Measurements from ENCODE around the gene RAP1GAP. TPM values are rescaled to one million over a fixed set of nuclear protein-coding genes. Genes with fewer than 3 reads are reported as not detected.

The RAP1GAP gene
- polyA plus RNA-seq, 3 donors = 0.04 TPM; not detected in 2

- no peaks in the 10 kb centered on the region for H4K20me1 ChIP-seq (ENCODE audit: insufficient read depth, low read length)
- H3K36me3 ChIP-seq (replicated peaks in 1 of 2; ENCODE audit: control insufficient read depth in 1 of 2, insufficient read depth in 2 of 2, low read length in 2 of 2) = no peaks in the 10 kb centered on the region
- Mint-ChIP-seq H3K36me3 (peaks cover 0 to 2% of the 10 kb centered on the region in 2 donors), H3K27me3 (ENCODE audit: low read depth in 3 of 3) (peaks cover 27 to 55% (median 38%) of the 10 kb centered on the region in 3 donors), H3K4me1 (peaks cover 4% of the 10 kb centered on the region), H3K4me3 (peak overlapping the region in 1 of 2 donors; percentile 53), H3K9me3 (peaks cover 0 to 5% (median 0%) of the 10 kb centered on the region in 7 donors), H3K27ac (no peak overlapping the region)
- H3K9me3 ChIP-seq (replicated peaks in 1 of 2; ENCODE audit: control insufficient read depth in 1 of 2, insufficient read depth in 1 of 2, low read length in 2 of 2) = no peaks in the 10 kb centered on the region
- H2AFZ ChIP-seq (ENCODE audit: insufficient read depth, low read depth, low read length, poor library complexity, severe bottlenecking) = no peak overlapping the region
- H3K4me2 ChIP-seq (replicated peaks; ENCODE audit: extremely low read depth, low read length, poor library complexity, severe bottlenecking) = no peak overlapping the region
- no peak for DNase-seq
- H3K27me3 ChIP-seq (ENCODE audit: control insufficient read depth in 2 of 2, insufficient read depth in 2 of 2, low read length in 2 of 2) = peaks cover 5 to 32% of the 10 kb centered on the region in 2 donors
- H3K4me1 ChIP-seq (ENCODE audit: control insufficient read depth in 1 of 2, insufficient read depth in 2 of 2, low read length in 2 of 2) = no peaks in the 10 kb centered on the region
- TF ChIP-seq CTCF (IDR thresholded peaks at IDR 0.05) = no peak
- intact Hi-C loops (cut with micrococcal nuclease) = no loop called here
- no peak overlapping the region for H3K9ac ChIP-seq (ENCODE audit: insufficient read depth, low read length, poor library complexity, severe bottlenecking)
- 65% methylated on average over 13 of the region's 16 CpGs for WGBS (ENCODE audit: insufficient coverage)
- H3K27ac ChIP-seq (ENCODE audit: low read depth in 1 of 2, low read length in 2 of 2) = no peak overlapping the region
- no peaks in the 10 kb centered on the region for H3K79me2 ChIP-seq (ENCODE audit: insufficient read depth, low read length)
- no peak overlapping the region for H3K4me3 ChIP-seq (replicated peaks in 1 of 3; ENCODE audit: low read depth in 2 of 3, low read length in 3 of 3)
Observed at GRCh38 chr1:21620496-21620895, 48.7 kb downstream of the RAP1GAP start.

- Histone ChIP-seq H3K27me3 (ENCODE audit: control insufficient read depth in 2 of 2, insufficient read depth in 2 of 2, low read length in 2 of 2) (peaks cover 5 to 32% of the 10 kb centered on the region in 2 donors), H3K4me3 (replicated peaks in 1 of 3; ENCODE audit: low read depth in 2 of 3, low read length in 3 of 3) (no peak overlapping the region), H3K9me3 (replicated peaks in 1 of 2; ENCODE audit: control insufficient read depth in 1 of 2, insufficient read depth in 1 of 2, low read length in 2 of 2) (no peaks in the 10 kb centered on the region), H3K27ac (ENCODE audit: low read depth in 1 of 2, low read length in 2 of 2) (no peak overlapping the region), H3K4me1 (ENCODE audit: control insufficient read depth in 1 of 2, insufficient read depth in 2 of 2, low read length in 2 of 2) (no peaks in the 10 kb centered on the region), H4K20me1 (ENCODE audit: insufficient read depth, low read length) (no peaks in the 10 kb centered on the region), H3K79me2 (ENCODE audit: insufficient read depth, low read length) (no peaks in the 10 kb centered on the region), H3K9ac (ENCODE audit: insufficient read depth, low read length, poor library complexity, severe bottlenecking) (no peak overlapping the region), H2AFZ (ENCODE audit: insufficient read depth, low read depth, low read length, poor library complexity, severe bottlenecking) (no peak overlapping the region), H3K4me2 (replicated peaks; ENCODE audit: extremely low read depth, low read length, poor library complexity, severe bottlenecking) (no peak overlapping the region), H3K36me3 (replicated peaks in 1 of 2; ENCODE audit: control insufficient read depth in 1 of 2, insufficient read depth in 2 of 2, low read length in 2 of 2) (no peaks in the 10 kb centered on the region)
- Mint-ChIP-seq H3K36me3 (peaks cover 0 to 2% of the 10 kb centered on the region in 2 donors), H3K27ac (no peak overlapping the region), H3K9me3 (peaks cover 0 to 5% (median 0%) of the 10 kb centered on the region in 7 donors), H3K4me3 (peak overlapping the region in 1 of 2 donors; percentile 21), H3K27me3 (ENCODE audit: low read depth in 3 of 3) (peaks cover 27 to 53% (median 38%) of the 10 kb centered on the region in 3 donors), H3K4me1 (peaks cover 4% of the 10 kb centered on the region)
- intact Hi-C loops (cut with micrococcal nuclease) = no loop called here
- DNase-seq = no peak
- TF ChIP-seq CTCF (IDR thresholded peaks at IDR 0.05) = no peak
- 81% methylated on average over 7 of the region's 12 CpGs for WGBS (ENCODE audit: insufficient coverage)
Observed at GRCh38 chr1:21620011-21620410, 49.1 kb downstream of the RAP1GAP start.
